ENCODE measurements around the gene POLK.

GRCh38 chr5:75640395-75640794, 128.7 kb downstream of the POLK start:
- peak; percentile 99 for TF ChIP-seq EZH2phosphoT487 (IDR thresholded peaks at IDR 0.05; ENCODE audit: insufficient read depth, low read depth)
- no peak for TF ChIP-seq EZH2 (IDR thresholded peaks at IDR 0.05; ENCODE audit: insufficient read depth, poor library complexity, severe bottlenecking)
